Activated naive CD4-positive, alpha-beta T cell (primary cell): ENCODE data around the gene DPH7.
A peak's percentile ranks its signal among the peaks of the same experiment; 100 is the strongest.
"Not testable (repeated sequence)": the region's sequence is repeated elsewhere in the genome, so short reads cannot be mapped to it uniquely, and the experiment has no call there.

Experiments
- DNase-seq, 4 experiments: peaks; one replicate each; lab custom pipeline; 2025; lab: John Stamatoyannopoulos, UW

DPH7 gene

DNA sequence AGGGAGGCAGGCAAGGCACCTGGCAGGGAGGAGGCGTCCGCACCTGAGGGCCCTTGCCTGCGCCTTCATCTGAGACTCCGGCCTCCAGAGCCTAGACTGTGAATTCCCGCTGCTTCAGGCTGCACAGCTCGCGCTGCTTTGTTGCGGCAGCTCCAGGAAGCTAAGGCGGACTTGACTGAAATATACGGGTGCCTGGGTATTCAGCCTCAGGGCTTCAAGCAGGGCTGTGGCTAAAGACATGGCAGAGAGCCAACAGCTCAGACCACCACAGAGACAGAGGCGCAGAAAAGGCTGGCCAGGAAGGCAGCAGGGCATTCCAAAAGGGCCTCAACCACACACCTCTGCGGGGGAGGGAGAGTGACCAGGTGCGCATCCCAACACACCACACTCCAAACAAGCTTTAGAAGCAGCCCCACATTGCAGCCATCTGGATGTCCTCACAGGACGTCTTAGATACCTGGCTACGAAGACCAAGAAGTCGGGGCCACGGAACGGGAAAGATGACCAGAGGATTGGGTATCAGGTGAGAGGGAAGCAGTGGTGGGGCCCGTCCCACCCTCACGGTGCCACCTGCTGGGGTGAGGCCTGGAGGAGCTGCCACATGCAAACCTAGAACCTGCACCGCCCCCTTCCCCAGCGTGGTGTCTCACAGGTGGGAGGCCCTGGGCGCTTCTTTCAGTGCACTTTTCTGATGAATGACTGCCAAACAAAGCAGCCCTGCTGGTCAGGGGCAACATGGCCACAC, 1.7 kb upstream of the DPH7 start:
- DNase-seq: no peak

DNA sequence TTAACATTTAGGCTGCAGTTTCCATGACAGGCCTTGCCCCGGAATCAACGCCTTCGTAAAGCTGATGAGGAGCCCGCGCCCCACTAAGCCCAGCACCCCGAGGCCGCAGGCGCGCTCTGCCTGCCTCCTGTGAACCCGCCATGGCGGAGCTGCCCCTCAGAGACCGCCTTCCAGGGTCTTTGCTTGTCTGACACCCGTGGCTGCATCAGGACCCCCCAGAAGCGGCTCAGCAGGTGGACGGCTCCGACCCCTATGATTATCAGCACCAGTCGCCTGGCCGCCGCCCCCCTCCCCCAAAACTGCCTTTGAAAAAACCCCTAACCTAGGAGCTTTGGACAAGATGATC, 507 bp upstream of the DPH7 start:
- no peak for DNase-seq

DNA sequence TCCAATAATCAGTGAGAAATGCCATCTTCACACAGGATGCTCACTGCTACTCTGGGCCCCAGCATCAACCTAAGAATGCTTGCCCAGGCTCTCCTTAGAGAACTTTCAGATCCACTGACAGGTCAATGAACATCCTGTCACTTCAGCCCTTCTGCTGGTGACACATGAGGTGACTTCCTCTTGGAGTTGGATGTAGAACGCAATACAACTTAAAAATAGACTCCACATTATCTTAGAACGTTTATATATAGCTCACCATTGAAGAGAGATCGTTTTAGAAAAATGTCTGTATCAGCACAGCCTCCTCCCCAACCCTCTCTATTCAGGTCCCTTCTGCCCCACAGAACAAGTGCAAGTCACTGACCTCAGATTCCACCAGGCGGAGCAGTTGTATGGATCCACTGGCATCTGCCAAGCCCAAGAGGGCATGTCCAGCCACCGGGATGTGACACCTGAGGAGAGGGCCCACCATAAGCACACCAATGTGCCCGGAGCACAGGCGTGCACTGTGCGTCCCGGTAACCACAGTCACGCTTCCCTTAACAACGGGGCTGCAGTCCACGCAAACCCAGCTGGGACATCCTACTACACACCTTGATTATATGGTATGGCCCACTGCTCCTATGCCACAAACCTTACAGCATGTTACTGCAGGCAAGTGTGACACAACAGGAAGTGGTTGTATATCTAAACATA, 2.9 kb downstream of the DPH7 start:
- no peak for DNase-seq

DNA sequence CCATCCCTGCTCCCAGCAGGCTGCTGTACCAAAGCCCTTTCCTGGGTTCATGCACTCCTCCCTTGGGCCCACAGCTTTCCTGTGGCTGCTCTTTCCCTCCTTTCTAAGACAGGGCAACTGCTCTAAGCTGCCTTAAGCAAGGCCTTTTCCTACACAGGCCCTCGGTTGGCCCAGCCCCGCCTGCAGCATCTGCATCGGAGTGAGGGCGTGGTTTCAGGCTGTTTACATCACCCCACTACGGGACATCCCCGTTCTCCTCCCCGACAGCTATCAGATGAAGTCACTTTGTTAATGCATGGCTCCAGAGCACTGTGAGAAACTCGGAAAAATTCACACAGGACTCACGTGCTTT, 3.4 kb downstream of the DPH7 start:
- no peak for DNase-seq

DNA sequence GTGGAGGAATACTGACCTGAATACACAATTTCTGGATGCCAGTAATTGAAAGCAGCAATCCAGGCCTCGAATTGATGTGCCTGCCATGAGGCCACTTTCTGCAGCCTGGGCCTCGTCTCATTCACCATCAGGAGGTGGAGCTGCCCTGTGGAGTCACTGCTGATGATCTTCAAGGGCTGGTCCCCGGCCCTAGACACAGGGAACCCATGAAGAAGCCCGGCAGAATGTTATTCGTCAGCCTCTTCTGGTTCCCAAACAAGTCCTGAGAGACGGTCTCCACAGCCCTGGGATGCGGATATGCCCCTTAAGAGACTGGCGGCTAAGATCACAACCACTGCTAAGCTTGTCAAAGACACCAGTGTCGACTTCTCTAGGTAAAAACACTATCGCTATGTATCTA, 4.5 kb downstream of the DPH7 start:
- DNase-seq: no peak

DNA sequence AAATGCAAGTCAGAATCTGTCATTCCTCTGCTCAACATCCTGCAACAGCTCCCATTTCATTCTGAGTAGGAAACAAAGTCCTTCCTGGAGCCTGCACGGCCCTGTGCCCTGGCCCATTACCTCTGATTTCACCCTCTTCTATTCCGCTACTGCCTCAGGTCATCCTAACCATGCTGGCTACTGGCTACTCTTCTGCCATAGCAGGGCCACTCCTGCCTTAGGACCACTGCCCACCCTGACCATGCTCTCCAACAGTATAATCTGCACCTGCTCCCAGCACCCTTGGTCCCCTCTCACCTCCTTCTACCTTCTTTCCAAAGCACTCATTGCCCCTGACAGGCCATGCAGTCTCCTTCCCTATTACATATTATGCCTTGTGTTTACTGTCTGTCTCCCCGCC, 8.2 kb downstream of the DPH7 start:
- DNase-seq: no peak

DNA sequence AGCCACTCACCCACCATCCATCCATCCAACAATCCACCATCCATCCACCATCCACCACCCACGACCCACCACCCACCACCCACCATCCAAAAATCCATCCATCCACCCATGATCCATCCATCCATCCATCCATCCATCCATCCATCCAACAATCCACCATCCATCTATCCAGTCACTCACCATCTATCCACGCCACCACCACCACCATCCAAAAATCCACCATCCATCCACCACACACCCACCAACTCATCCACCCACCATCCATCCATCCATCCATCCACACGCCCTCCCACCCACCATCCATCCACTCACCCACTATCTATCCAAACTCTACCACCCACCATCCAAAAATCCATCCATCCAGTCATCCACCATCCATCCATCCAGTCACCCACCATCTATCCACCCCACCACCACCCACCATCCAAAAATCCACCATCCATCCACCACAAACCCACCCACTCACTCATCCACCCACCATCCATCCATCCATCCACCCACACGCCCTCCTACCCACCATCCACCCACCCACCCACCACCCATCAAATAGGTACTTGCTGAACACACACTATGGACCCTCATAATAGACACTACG, 9.0 kb downstream of the DPH7 start:
- no peak for DNase-seq

DNA sequence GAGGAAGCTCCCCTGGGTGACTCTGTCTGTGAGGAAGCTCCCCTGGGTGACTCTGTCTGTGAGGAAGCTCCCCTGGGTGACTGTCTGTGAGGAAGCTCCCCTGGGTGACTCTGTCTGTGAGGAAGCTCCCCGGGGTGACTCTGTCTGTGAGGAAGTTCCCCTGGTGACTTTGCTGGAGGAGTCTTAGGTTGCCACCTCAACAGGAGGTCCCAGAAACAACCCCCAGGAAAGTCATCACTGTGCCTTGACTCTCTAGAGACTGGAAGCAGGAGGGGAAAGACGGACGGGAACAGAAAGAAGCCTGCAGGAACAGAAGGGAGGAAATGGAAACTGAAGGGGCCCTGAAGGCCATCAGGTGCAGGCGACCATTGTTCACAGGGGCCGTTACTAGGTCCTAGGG, 10.3 kb downstream of the DPH7 start:
- not testable (repeated sequence) for DNase-seq

DNA sequence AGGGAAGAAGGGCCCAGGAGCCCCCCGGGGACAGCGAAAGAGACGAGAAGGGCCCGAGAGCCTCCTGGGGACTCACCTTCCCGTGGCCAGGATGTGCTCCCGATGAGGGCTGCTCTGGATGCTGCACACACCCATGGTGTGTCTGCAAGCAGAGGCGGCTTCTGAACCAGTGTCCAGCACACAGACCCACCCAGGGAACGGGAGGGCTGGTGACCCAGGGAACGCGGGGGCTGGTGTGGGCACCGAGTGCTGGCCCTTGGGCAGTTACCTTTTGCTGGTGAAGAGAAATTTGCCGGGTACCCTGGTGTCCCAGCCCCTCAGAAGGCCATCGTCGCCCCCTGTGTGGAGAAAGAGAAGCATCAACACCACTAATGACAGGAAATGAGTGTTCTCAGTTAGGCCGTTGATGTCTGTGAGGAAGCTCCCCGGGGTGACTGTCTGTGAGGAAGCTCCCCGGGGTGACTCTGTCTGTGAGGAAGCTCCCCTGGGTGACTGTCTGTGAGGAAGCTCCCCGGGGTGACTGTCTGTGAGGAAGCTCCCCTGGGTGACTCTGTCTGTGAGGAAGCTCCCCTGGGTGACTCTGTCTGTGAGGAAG, 13.8 kb downstream of the DPH7 start:
- DNase-seq: no peak

DNA sequence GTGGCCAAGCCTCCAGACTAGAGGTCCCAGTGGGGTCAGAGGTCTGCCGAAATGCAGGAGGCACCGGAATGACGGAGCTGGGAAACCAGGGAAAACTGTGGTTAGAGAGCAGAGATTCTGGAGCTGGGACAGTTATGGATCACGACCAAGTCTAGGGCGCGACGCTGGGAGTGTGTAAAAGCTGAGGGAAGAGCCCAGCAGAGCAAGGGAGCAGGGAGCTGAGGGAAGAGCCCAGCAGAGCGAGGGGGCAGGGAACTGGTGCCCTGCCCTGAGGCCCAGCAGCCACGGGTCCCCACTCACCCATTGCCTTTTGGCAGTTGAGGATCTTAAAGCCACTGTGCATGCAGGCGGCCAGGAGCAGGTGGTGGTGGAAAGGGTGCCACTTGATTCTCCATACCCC, 14.6 kb downstream of the DPH7 start:
- DNase-seq: no peak

DNA sequence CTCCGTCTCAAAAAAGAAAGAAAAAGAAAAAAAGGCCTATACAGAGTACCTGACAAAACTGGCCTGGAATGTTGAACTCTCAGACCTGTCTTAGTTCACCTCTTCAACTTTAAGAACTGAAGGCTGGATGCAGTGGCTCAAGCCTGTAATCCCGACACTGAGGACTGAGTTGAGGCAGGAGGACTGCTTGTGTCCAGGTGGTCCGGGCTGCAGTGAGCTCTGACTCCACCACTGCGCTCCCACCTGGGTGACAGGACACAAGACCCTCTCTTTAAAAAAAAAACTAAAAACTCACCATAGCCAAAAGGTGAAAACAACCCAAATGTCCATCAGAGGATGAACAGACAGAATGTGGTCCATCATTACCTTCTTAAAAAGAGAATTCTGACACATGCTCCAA, 20.6 kb downstream of the DPH7 start:
- DNase-seq: no peak

DNA sequence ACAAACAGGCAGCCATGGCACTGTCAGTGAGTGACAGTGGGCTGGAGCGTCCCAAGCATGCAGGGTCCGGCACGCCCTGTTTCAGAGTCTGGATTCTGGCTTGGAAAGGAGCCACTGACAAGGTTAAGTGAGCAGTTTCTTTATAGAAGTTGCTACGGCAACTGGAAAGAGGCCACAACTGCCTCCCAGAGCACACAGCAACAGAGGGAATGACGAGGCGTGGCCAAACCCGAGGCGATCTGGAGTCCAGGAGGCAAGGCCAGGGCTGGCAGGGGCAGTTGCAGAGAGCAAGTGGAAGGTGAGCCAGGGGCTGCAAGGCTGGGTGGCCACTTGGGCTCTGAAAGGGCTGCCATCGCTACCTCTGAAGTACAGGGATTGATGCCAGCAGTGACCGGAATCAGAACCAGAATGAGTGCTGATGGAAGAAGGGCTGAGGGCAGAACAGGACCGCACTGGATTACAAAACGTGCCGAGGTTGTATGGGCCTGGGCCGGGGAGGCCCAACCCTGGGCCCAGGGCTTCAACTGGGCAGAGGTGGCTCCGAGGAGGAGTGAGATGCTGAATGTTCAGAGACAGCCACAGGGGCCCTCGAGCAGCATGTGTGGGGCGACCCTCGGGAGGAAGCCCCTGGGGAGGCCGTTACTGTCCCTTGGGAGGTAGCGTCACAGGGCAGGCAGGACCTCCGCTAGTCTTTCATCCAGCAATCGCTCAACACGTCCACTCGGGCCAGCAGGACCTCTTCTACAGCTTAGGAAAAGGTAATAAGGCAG, 22.5 kb downstream of the DPH7 start:
- no peak for DNase-seq

DNA sequence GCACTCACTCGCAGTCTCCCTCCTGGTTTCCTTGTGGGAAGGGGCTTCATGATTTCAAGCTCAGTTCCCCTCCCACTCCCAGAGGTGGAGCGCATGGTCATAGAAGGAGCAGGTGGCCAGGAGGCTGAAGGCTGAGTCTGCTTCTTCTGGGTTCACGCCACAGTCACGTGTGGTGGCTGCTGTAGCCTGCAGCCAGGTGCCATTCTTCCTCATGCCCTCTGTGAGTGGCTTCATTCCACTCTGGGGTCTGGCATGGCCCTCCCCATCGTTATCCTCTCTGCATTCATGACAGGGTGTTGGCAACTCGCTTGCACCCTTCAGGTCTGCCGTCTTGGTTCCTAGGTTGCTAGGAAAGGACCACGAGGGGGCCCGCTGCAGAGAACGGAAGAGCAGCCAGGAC, 23.5 kb downstream of the DPH7 start:
- no peak for DNase-seq

DNA sequence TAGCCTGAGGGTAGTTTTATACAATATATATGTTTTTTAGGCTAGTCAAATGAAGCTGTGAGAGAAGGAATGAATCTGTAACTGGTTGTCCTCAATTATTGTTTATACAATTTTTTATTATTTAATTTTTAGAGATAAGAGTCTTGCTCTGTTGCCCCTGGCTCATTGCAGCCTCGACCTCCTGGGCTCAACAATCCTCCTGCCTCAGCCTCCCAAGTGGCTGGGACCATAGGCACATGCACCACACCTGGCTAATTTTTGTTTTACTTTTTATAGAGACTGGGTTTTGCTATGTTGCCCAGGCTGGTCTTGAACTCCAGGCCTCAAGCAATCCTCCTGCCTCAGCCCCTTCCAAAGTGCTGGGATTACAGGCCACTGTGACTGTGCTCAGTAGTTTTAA, 24.4 kb downstream of the DPH7 start:
- no peak for DNase-seq

DNA sequence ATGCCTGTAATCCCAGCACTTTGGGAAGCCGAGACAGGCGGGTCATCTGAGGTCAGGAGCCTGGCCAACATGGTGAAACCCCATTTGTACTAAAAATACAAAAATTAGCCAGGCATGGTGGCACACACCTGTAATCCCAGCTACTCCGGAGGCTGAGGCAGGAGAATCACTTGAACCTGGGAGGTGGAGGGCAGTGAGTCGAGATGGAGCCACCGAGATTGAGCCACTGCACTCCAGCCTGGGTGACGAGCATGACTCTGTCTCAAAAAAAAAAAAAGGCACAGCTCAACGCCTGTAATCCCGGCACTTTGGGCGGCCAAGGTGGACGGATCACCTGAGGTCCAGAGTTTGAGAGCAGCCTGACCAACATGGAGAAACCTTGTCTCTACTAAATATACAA, 25.1 kb downstream of the DPH7 start:
- DNase-seq: not testable (repeated sequence)

DNA sequence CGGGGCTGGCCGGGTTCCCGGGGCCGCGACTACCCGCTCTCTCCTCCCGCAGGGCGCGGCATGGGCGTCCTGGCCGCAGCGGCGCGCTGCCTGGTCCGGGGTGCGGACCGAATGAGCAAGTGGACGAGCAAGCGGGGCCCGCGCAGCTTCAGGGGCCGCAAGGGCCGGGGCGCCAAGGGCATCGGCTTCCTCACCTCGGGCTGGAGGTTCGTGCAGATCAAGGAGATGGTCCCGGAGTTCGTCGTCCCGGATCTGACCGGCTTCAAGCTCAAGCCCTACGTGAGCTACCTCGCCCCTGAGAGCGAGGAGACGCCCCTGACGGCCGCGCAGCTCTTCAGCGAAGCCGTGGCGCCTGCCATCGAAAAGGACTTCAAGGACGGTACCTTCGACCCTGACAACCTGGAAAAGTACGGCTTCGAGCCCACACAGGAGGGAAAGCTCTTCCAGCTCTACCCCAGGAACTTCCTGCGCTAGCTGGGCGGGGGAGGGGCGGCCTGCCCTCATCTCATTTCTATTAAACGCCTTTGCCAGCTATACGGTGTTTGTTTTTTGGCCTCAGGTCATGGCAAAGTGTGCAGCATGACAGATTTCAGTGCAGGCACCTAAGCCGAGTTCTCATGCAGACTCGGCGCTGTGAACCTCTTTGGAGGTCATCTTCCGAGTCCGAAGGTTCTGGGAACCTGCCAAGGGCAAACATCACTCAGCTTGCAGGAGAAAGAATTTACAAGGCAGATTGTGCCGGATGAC, 26.5 kb downstream of the DPH7 start:
- no peak for DNase-seq

DNA sequence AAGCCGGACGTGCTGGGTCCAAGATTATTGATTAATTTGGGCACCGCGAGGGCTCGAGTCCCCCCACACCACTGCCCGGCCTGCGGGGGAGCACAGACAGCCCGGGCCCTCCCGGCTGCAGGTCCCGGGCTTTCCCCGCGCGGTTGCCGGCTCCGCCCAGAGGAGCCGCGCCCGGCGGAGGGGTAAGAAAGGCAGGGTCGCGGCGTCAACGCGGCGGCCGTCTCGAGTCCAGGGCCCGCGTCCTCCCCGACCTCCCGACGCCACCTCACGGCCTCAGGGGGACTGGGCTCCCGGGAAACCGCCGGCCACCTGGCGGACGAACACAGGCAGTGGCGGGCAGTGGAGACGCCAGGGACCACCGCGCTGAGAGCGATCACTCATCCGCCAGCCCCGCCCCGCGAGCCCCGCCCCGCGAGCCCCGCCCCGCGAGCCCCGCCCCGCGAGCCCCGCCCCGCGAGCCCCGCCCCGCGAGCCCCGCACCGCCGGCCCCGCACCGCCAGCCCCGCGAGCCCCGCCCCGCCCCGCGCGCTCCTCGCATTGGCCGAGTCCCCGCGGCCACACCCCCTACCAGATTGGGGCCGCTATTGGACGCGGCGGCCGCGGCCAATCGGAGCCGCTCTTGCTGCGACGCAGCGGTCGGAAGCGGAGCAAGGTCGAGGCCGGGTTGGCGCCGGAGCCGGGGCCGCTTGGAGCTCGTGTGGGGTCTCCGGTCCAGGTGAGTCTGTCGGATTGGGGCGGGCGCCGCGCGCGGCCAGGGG, 27.3 kb downstream of the DPH7 start, which contains the start of gene MRPL41:
MRPL41 (plus strand) TSS at position 616 of the 758 bp plus-strand sequence. CDS start 203 bp downstream, outside the sequence.
- peak; percentile 54 to 85 (median 72) for DNase-seq

DNA sequence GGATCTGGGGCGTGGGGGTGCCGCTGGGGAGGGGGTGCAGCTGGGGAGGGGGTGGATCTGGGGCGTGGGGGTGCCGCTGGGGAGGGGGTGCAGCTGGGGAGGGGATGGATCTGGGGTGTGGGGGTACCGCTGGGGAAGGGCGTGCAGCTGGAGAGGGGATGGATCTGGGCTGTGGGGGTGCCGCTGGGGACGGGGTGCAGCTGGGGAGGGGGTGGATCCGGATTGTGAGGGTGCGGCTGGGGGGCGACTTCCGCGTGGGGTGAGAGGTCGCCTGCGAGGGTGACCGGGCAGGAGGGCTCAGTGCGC, 27.8 kb downstream of the DPH7 start:
- not testable (repeated sequence) for DNase-seq

DNA sequence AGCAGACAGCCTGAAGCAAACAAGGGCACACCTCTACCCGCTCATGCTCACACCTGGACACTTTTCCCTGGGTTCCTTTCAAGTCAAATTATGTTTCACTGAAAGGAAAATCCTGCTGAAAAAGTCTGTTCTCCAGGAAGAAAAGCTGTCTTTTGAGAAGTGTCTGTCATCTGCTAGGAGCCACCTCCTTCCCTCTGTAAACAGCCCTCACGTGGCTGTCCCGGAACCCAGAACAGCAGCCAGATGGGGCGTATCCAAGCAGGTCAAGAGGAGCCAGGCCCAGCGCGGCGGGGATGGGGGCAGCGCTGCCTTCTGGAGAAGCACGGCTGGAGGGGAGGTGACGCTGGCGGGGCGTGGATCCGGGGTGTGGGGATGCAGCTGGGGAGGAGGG, 28.5 kb downstream of the DPH7 start, which contains the start of gene PNPLA7:
PNPLA7 (minus strand) TSS at position 172 of the 391 bp plus-strand sequence. CDS start 205 bp downstream, outside the sequence.
- DNase-seq: peak in 2 of 4 experiments; percentile 18 to 36

DNA sequence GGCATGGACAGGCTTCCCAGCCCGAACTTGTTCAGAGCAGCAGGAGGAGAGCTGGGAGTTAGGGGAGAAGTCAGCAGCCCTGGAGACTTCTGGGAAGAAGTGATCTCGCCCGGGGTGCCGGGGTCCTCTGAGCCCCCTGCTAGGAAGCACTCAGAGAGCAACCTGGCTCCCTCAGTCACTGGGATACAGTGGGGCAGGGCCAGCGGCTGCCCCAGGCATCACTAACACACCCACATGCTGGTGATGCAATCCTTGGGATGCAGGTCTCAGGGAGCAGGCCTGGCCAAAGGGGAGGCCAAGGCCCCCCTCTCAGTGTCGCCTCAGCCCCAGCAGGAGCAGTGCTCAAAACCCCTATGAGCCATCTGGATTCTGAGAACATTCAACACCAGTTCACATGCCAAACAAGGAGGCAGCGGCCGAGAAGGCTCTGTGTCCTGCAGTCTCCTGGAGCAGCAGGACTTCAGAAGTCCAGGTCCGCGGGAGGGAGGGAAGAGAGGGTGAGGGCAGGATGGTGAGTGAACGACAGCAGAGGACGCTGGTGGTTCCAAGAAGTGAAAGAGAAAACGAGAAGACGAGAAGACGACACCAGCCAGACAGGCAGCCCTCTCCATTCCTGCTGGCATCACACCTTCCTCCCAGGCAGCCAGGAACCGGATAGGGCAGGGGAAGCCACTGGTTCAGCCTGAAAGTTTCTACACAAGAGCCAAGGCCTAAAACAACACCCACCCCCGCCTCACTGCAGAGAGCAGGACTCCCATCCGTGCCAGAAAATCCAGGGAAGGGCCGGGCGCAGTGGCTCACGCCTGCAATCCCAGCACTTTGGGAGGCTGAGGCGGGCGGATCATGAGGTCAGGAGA, 30.8 kb downstream of the DPH7 start:
- DNase-seq: no peak
